GM18507 (cell line): Measurements from ENCODE around the gene SMYD3.
"Not testable (repeated sequence)": the region's sequence is repeated elsewhere in the genome, so short reads cannot be mapped to it uniquely, and the experiment has no call there.

Experiments used
- DNase-seq: peaks from one replicate; pipeline ENCODE4 v3.0.0; 2011; ENCODE audit warnings: low read depth; ENCODE audit not compliant: insufficient read length; ENCODE audit errors: extremely low spot score
- FAIRE-seq: peaks from 2 replicates; lab custom pipeline; 2011; peaks lifted over from hg19 to GRCh38; lab: Jason Lieb, UNC

Gene SMYD3

DNA sequence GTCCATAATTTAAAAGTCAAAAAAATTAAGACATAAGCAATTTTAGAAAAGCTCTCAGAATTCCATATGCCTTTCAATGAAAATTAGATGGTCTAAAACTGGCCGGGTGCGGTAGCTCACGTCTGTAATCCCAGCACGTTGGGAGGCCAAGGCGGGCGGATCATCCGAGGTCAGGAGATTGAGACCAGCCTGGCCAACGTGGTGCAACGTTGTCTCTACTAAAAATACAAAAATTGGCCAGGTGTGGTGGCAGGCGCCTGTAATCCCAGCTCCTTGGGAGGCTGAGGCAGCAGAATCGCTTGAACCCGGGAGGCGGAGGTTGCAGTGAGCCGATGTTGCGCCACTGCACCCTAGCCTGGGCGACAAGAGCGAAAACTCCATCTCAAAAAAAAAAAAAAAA, 183.0 kb downstream of the SMYD3 start:
- FAIRE-seq, DNase-seq: not testable (repeated sequence)

DNA sequence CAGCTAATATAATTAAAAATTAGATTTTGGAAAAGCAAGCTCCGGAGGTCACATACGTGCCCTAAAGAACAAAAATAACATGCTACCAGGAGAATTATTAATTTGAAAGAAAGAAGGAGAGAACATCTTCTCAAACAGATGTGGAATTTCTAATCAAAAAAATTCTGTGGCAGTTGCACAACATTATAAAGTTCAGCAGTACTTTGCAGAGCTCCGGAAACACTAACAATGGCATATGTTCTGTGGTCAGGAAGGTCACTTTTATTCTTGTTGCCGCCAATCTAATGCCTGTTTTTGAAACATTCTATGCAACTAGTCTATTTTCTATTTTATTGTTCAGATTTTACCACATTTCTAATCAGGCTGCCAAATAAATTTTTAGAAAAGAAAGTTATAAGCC, 186.8 kb downstream of the SMYD3 start:
- DNase-seq (no peak), FAIRE-seq (no peak)

DNA sequence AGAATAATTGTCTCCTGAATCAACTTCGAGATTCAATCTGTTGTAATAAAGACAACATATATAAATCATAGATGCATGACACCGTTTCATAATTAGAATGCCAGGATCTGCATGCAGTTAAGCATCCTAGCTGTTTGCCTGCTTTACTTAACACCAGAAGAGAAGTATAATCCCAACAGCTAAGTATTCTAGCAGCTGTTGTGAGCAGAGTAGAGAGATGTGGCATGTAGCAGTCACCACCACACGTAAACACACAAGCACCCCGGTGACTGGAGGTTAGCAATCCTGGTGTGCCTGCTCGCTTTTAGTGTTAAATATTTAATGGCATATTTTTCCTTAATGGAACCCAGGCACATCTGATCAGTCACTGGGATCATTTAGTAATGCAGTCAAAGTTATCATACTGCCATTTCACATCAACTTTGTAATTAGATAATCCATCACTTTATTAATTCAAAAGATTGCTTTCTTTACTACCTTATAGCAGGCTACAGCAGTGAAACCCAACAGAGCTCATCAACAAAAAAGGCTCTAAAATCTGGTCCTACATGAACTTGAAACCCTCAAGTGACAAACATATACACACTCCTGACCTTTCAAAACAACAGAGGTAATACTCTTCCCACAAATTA, 187.9 kb downstream of the SMYD3 start:
- DNase-seq (no peak), FAIRE-seq (no peak)

- FAIRE-seq (no peak), DNase-seq (no peak)
These were observed 188.5 kb downstream of the SMYD3 start for GRCh38 chr1:246318622-246319021.

DNA sequence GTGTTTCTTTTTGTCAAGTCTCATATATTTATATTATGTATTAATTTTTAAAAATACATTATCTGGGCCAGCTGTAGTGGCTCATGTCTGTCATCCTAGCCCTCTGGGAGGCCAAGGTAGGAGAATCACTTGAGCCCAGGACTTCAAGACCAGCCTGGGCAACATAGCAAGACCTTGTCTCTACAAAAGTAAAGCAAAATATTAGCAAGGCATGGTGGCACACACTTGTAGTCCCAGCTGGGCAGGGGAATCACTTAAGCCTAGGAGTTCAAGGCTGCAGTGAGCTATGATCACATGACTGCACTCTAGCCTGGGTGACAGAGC, 189.1 kb downstream of the SMYD3 start:
- FAIRE-seq = no peak

GRCh38 chr1:246317332-246318035, 189.6 kb downstream of the SMYD3 start:
- FAIRE-seq = no peak
- no peak for DNase-seq

More for the DNA sequence above, 189.1 kb downstream of the SMYD3 start:
- DNase-seq = no peak

- DNase-seq (no peak), FAIRE-seq (no peak)
These were observed 195.6 kb downstream of the SMYD3 start for GRCh38 chr1:246311461-246311860.

- DNase-seq (no peak), FAIRE-seq (no peak)
These were observed 197.7 kb downstream of the SMYD3 start for GRCh38 chr1:246309247-246309884.

DNA sequence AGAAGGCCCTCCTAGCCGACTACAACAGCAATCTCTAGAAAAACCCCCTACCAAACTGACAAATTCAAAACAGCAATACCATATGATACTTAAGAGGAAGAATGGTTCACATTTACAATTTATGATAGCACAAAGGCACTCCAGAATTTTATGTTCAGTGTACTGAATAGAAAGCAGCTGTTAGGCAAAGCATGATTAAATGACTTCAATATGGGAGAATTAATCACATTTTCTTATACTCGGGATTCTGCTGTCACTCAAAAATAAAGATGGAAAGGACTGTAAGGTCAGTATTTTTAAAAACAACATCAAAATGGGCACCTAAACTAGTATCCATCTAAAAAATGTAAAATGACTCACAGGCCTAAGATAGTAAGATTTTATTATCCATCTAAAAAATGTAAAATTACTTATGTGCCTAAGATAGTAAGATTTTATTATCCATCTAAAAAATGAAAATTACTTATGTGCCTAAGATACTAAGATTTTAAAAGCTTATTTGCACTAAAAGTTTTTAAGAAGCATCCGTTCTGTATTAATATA, 198.5 kb downstream of the SMYD3 start:
- FAIRE-seq = no peak
- no peak for DNase-seq

- FAIRE-seq (no peak), DNase-seq (no peak)
These were observed 200.6 kb downstream of the SMYD3 start for GRCh38 chr1:246306415-246307037.

DNA sequence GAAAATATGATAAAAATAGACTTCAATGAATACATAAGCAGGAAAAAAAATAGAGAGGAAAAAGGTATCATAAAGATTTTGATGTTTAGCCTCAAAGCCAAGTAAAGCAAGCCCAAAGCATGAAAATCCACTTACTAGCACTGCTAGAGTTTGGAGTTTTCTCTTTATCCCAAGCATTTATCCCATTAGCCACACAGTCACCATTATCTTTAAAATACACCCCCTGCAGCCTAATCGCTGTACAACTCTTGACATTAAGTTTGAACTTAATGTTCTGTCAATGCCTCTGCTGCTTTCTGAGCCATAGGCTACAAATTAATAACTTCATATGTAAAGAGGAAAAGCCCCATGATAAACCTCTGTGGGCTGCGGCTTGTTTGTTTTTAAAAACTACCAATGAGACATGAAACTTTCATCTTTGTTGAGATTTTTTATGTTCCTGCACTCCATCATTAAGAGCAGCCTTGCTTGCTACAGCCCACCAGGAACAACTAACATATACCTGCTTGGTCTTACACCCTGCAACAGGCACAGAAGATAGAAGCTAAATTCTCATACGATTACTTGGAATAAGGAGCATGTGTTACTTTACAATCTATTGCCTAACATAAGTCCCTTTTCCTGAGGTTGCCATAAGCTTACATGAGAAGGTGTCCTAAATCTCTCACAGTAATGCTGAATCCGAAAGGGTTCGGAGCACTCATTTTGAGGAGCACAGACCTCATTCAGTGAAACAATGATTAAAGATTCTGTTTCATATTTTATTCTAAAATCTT, 202.4 kb downstream of the SMYD3 start:
- no peak for DNase-seq
- no peak for FAIRE-seq

GRCh38 chr1:246302711-246303317, 204.3 kb downstream of the SMYD3 start:
- DNase-seq (no peak), FAIRE-seq (no peak)

GRCh38 chr1:246302251-246302625, 204.8 kb downstream of the SMYD3 start:
- FAIRE-seq (no peak), DNase-seq (no peak)

- FAIRE-seq (no peak), DNase-seq (no peak)
These were observed 205.4 kb downstream of the SMYD3 start for GRCh38 chr1:246301553-246302250.

GRCh38 chr1:246300626-246301549, 206.2 kb downstream of the SMYD3 start:
- FAIRE-seq (no peak), DNase-seq (no peak)

DNA sequence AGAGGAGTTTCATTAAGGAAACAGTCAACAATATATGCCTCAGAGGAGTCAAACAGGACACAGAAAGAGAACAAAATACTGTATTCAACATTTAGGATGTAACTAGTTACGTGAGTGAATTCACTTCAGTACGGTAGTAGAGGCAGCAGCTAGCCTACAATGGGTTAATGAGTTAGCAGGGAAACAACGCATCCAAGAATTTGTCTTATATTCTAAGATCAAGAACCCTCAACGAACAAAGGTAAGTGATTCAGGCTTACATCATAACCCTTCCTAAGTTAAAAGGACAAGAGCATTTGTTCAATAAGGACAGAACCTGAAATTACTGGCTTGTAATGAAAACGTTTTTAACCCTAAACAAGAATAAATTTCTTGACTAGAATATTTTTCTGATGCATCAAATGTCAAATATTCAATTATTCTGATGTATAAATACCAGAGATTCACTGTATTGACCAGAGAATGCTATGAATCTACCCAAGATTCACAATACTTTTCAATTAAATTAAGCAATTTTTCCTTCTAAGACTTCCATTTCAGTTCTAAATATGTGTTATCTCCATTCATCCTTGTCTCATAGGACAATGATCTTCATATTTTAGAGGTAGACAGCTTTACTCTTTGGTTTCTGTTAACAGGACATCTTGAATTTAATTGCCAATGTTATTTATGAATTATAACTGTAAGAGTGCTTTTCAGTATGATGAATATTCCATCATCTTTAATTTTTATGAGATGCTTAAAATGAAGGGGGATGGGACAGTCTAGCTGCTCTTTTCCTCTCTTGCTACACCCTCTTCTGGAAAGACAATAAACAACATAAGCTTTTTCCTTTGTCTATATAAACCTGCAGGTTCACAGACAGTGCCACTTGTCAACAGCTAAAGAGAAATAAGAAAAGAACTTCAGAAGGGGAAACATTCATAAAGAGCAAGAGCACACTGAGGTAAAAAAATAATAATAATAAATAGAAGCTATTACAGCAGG, 209.5 kb downstream of the SMYD3 start:
- DNase-seq = no peak
- FAIRE-seq = no peak

GRCh38 chr1:246295968-246296367, 211.1 kb downstream of the SMYD3 start:
- DNase-seq (no peak), FAIRE-seq (no peak)
